PC-3 (cell line): ENCODE results near the gene ARHGAP8.

ENCODE experiments used
- EZH2phosphoT487 ChIP-seq: fragments of 300-600 bp; sonication (generic); IDR thresholded peaks from 2 replicates; pipeline ENCODE4 v1.6.1; 2018; ENCODE audit warnings: mild to moderate bottlenecking, antibody characterized with exemption, low read length, borderline replicate concordance
- TF ChIP-seq, protein P1 (sequence below): fragments of 300-600 bp; sonication (generic); conservative IDR thresholded peaks from 2 replicates; pipeline ENCODE4 v1.5.1; 2017; ENCODE audit warnings: antibody characterized with exemption, low read depth, mild to moderate bottlenecking, low read length

DNA sequence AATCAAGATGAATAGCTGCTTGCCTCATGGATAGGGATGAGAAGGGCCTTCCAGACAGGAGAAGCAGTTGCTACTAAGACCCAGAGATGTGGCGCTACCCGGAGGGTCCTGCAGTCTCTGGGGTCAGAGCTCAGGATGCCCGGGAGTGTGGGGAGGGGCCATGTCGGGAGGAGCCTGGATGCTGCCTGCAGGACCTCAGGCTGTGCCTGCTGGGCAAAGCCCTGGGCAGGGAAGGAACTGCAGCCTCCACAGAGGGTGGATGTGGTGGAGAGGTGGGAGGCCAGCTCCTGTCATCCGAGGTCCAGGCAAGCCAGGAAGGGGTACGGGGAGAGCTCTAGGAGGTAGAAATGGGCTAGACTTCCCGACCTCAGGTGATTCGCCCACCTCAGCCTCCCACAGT lies 39.4 kb upstream of the ARHGAP8 start:
- TF ChIP-seq, protein P1, sequence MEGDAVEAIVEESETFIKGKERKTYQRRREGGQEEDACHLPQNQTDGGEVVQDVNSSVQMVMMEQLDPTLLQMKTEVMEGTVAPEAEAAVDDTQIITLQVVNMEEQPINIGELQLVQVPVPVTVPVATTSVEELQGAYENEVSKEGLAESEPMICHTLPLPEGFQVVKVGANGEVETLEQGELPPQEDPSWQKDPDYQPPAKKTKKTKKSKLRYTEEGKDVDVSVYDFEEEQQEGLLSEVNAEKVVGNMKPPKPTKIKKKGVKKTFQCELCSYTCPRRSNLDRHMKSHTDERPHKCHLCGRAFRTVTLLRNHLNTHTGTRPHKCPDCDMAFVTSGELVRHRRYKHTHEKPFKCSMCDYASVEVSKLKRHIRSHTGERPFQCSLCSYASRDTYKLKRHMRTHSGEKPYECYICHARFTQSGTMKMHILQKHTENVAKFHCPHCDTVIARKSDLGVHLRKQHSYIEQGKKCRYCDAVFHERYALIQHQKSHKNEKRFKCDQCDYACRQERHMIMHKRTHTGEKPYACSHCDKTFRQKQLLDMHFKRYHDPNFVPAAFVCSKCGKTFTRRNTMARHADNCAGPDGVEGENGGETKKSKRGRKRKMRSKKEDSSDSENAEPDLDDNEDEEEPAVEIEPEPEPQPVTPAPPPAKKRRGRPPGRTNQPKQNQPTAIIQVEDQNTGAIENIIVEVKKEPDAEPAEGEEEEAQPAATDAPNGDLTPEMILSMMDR: no peak
- TF ChIP-seq EZH2phosphoT487: no peak
